Effector memory CD4-positive, alpha-beta T cell (primary cell): ENCODE results near the gene TMEM220.

Experiments
- DNase-seq, 3 donors: peaks; one replicate each; pipeline ENCODE4 v3.0.0-alpha.2; 2020
- H3K27ac ChIP-seq: 2 replicates; pipeline ENCODE4 v1.7.0; 2013; ENCODE audit warnings: mild to moderate bottlenecking, low read length, moderate library complexity; ENCODE audit not compliant: insufficient read depth, poor library complexity, severe bottlenecking
- H3K27me3 ChIP-seq: replicated peaks from 2 replicates; pipeline ENCODE4 v1.7.0; 2013; ENCODE audit warnings: mild to moderate bottlenecking, low read length; ENCODE audit not compliant: insufficient read depth, control insufficient read depth, poor library complexity, severe bottlenecking
- H3K36me3 ChIP-seq: 2 replicates; pipeline ENCODE4 v1.7.0; 2013; ENCODE audit warnings: mild to moderate bottlenecking, low read length, moderate library complexity; ENCODE audit not compliant: control insufficient read depth, insufficient read depth
- H3K4me1 ChIP-seq: 2 replicates; pipeline ENCODE4 v1.7.0; 2013; ENCODE audit warnings: low read length, mild to moderate bottlenecking; ENCODE audit not compliant: control insufficient read depth, insufficient read depth, poor library complexity, severe bottlenecking
- H3K4me3 ChIP-seq: 2 replicates; pipeline ENCODE4 v1.7.0; 2013; ENCODE audit warnings: low read length, low read depth, mild to moderate bottlenecking; ENCODE audit not compliant: insufficient read depth, poor library complexity, severe bottlenecking
- H3K9me3 ChIP-seq: 2 replicates; pipeline ENCODE4 v1.7.0; 2013; ENCODE audit warnings: mild to moderate bottlenecking, low read length, moderate library complexity; ENCODE audit not compliant: control insufficient read depth

The TMEM220 gene

DNA sequence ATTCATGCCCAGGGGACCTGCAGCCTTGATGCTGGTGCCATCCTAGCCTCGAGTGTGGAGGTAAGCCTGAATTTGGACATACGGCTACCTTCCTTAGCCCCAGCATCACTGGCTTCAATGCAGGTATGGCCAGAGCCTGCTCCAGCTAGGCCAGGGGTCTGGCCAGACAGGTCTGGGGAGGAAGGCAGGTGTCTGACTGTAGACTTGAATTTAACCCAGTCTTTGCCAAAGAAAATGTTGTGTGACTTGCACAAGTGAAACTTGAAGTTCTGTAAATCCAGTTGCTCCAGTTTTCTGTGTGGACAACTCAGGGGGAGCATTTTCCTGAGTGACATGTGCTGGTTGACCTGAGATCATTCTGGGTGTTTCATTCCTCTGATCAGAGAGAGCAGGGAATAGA is 41.3 kb upstream of the TMEM220 start:
- Histone ChIP-seq H3K9me3 (no peaks in the 10 kb centered on the region), H3K27ac (no peak overlapping the region), H3K4me3 (no peak overlapping the region), H3K36me3 (no peaks in the 10 kb centered on the region), H3K27me3 (no peaks in the 10 kb centered on the region), H3K4me1 (no peaks in the 10 kb centered on the region)
- no peak for DNase-seq

- H3K4me3 ChIP-seq = no peak overlapping the region
- no peaks in the 10 kb centered on the region for H3K4me1 ChIP-seq
- H3K36me3 ChIP-seq = no peaks in the 10 kb centered on the region
- H3K27ac ChIP-seq = no peak overlapping the region
- no peak for DNase-seq
- H3K9me3 ChIP-seq = no peaks in the 10 kb centered on the region
- no peaks in the 10 kb centered on the region for H3K27me3 ChIP-seq
These were observed 40.0 kb upstream of the TMEM220 start for GRCh38 chr17:10769840-10770239.

GRCh38 chr17:10768750-10769251 is 39.0 kb upstream of the TMEM220 start:
- H3K36me3 ChIP-seq = no peaks in the 10 kb centered on the region
- no peaks in the 10 kb centered on the region for H3K4me1 ChIP-seq
- DNase-seq = no peak
- H3K9me3 ChIP-seq = no peaks in the 10 kb centered on the region
- H3K4me3 ChIP-seq = no peak overlapping the region
- H3K27ac ChIP-seq = no peak overlapping the region
- no peaks in the 10 kb centered on the region for H3K27me3 ChIP-seq

DNA sequence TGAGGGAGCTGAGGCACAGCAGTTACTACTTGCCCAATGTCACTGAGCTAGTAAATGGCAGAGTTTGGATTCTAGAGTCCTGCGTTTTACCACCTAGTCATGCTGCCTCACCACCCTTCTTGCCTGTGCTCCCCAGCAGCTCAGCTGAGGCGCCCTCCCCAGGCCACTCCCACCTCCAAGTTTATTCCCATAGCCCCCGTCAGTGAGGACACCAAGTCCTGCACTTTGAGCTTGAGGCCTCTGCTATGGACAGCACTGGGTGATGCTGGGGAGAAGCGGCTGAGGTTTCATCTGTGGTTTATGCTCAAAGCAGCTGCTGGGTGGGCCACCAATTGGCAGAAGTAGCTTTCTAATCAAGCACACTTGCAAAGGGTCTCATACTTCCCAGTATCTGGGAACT is 37.4 kb upstream of the TMEM220 start:
- H3K27me3 ChIP-seq = no peaks in the 10 kb centered on the region
- no peak overlapping the region for H3K4me3 ChIP-seq
- no peak for DNase-seq
- H3K9me3 ChIP-seq = no peaks in the 10 kb centered on the region
- H3K4me1 ChIP-seq = no peaks in the 10 kb centered on the region
- H3K36me3 ChIP-seq = no peaks in the 10 kb centered on the region
- H3K27ac ChIP-seq = no peak overlapping the region

DNA sequence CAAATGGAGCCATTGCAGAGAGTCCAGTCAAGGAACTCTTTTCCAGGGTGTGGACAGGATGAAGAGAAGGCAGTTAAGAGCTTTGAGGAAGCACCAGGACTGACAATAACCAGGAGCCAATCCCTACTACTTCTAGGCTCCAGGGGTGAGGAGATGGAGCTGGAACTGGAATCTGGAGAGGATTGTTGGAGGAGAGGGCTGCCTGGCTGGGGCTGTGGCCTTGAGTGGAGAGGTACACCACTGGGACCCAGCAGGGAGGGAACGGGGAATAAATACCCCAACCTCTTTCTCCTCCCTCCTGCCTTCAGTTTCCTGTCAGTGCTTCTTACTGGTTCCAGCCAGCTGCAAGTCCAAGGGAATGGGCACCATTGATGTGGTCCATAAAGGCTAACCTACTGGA is 32.2 kb upstream of the TMEM220 start:
- Histone ChIP-seq H3K9me3 (no peaks in the 10 kb centered on the region), H3K27me3 (no peaks in the 10 kb centered on the region), H3K27ac (no peak overlapping the region), H3K4me1 (no peaks in the 10 kb centered on the region), H3K36me3 (no peaks in the 10 kb centered on the region), H3K4me3 (no peak overlapping the region)
- DNase-seq = no peak

GRCh38 chr17:10761281-10761680 is 31.5 kb upstream of the TMEM220 start:
- Histone ChIP-seq H3K36me3 (no peaks in the 10 kb centered on the region), H3K4me3 (no peak overlapping the region), H3K4me1 (no peaks in the 10 kb centered on the region), H3K9me3 (no peaks in the 10 kb centered on the region), H3K27me3 (no peaks in the 10 kb centered on the region), H3K27ac (no peak overlapping the region)
- DNase-seq = no peak

DNA sequence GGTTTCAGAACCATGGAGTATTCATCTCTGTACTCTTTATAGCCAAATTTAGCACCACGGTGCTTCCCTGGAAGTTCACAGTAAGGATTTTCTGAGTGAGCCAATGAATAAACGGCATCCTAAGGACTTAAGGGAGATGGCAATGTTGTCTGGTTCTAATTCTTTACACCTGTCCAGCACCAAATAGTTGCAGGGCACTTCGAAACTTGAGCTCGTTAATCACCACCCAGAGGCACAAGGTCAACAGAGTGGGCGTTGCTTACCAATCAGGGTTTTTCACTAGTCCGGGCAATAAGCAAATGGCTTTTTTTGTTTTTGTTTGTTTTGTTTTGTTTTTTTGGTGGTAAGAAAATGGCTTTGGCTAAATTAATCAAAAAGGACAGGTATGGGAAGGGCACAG is 28.2 kb upstream of the TMEM220 start:
- H3K4me1 ChIP-seq = no peaks in the 10 kb centered on the region

GRCh38 chr17:10757647-10758046 is 27.8 kb upstream of the TMEM220 start:
- Histone ChIP-seq H3K4me3 (no peak overlapping the region), H3K27ac (no peak overlapping the region), H3K27me3 (no peaks in the 10 kb centered on the region), H3K4me1 (no peaks in the 10 kb centered on the region), H3K9me3 (no peaks in the 10 kb centered on the region), H3K36me3 (no peaks in the 10 kb centered on the region)
- DNase-seq = no peak

More for the DNA sequence above, 28.2 kb upstream of the TMEM220 start:
- H3K27me3 ChIP-seq = no peaks in the 10 kb centered on the region
- no peak for DNase-seq
- no peaks in the 10 kb centered on the region for H3K9me3 ChIP-seq
- H3K4me3 ChIP-seq = no peak overlapping the region
- H3K27ac ChIP-seq = no peak overlapping the region
- no peaks in the 10 kb centered on the region for H3K36me3 ChIP-seq

- Histone ChIP-seq H3K4me1 (no peaks in the 10 kb centered on the region), H3K4me3 (no peak overlapping the region), H3K27ac (no peak overlapping the region), H3K27me3 (no peaks in the 10 kb centered on the region), H3K36me3 (no peaks in the 10 kb centered on the region), H3K9me3 (no peaks in the 10 kb centered on the region)
- no peak for DNase-seq
These were observed 27.2 kb upstream of the TMEM220 start for GRCh38 chr17:10757067-10757466.

DNA sequence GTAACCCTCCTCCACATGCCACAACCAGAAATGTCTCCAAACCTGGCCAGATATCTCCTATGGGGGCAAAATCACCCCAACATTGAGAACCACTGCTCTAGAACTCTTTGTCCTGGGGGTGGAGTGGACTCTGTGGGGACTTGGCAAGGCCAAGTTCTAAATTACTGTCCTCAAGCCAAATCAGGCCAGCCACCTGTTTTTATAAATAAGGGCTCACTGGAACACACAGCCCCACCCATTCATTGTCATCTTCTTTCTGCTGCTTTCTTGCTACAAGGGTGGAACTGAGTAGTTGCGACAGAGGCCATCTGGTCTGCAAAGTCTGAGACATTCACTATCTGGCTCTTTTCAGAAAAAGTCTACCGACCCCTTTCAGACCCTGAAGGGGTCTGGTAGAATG is 26.8 kb upstream of the TMEM220 start:
- Histone ChIP-seq H3K27me3 (no peaks in the 10 kb centered on the region), H3K4me3 (no peak overlapping the region), H3K4me1 (no peaks in the 10 kb centered on the region), H3K9me3 (no peaks in the 10 kb centered on the region), H3K27ac (no peak overlapping the region), H3K36me3 (no peaks in the 10 kb centered on the region)
- no peak for DNase-seq

GRCh38 chr17:10756185-10756584 is 26.4 kb upstream of the TMEM220 start:
- Histone ChIP-seq H3K27me3 (no peaks in the 10 kb centered on the region), H3K4me1 (no peaks in the 10 kb centered on the region), H3K27ac (no peak overlapping the region), H3K4me3 (no peak overlapping the region), H3K36me3 (no peaks in the 10 kb centered on the region), H3K9me3 (no peaks in the 10 kb centered on the region)
- no peak for DNase-seq
